Panc1 (cell line): Measurements from ENCODE around the gene ZNF800. TPM values are rescaled to one million over a fixed set of nuclear protein-coding genes. Genes with fewer than 3 reads are reported as not detected.

Experiments used
- ATAC-seq: fragments of 200-7000 bp; cut with Tn5 transposase; 2 replicates; pipeline ENCODE4 v1.9.1; 2020; ENCODE audit warnings: mild to moderate bottlenecking, moderate library complexity
- BruUV-seq: library from RNA; stranded (reverse); fragments of 400-500 nt; replicated peaks from 2 replicates; lab custom pipeline; 2021; lab: Mats Ljungman, UMichigan
- CTCF ChIA-PET: fragments of 300-600 bp; sonication (Branson Sonifier 250); formaldehyde crosslinking; loops from one replicate; lab custom pipeline; 2022; ENCODE audit warnings: antibody characterized with exemption; lab: Charles Lee
- POLR2A ChIA-PET: fragments of 300-600 bp; sonication (Branson Sonifier 250); formaldehyde crosslinking; loops from one replicate; lab custom pipeline; 2022; ENCODE audit warnings: antibody characterized with exemption; lab: Charles Lee
- DNase-seq: peaks from one replicate; pipeline ENCODE4 v3.0.0-alpha.2; 2010; ENCODE audit warnings: low read depth, low spot score
- H3K27ac ChIP-seq: 2 replicates; pipeline ENCODE4 v1.5.1; 2011; ENCODE audit warnings: mild to moderate bottlenecking, low read length, inconsistent platforms
- H3K27me3 ChIP-seq: fragments of 200-500 bp; sonication (Bioruptor generic); 2 replicates; pipeline ENCODE4 v1.6.0; 2014; ENCODE audit warnings: low read length, inconsistent platforms; ENCODE audit not compliant: control insufficient read depth, insufficient read depth
- H3K36me3 ChIP-seq: fragments of 200-500 bp; sonication (Bioruptor generic); 2 replicates; pipeline ENCODE4 v1.5.1; 2014; ENCODE audit warnings: inconsistent platforms, mild to moderate bottlenecking, low read length, moderate library complexity; ENCODE audit not compliant: control insufficient read depth, insufficient read depth
- H3K4me1 ChIP-seq: 2 replicates; pipeline ENCODE4 v1.5.1; 2011; ENCODE audit warnings: inconsistent platforms, mild to moderate bottlenecking, low read length, moderate library complexity; ENCODE audit not compliant: control insufficient read depth, insufficient read depth
- H3K4me3 ChIP-seq, 2 experiments: 2 replicates each; pipeline ENCODE4 v1.5.1; 2011 to 2012; ENCODE audit warnings: low read depth in 2 of 2, low read length in 2 of 2, mild to moderate bottlenecking in 2 of 2, inconsistent platforms in 1 of 2, moderate library complexity in 1 of 2
- H3K9me3 ChIP-seq: fragments of 200-500 bp; sonication (Bioruptor generic); 2 replicates; pipeline ENCODE4 v1.5.1; 2014; ENCODE audit warnings: low read depth, mild to moderate bottlenecking, inconsistent platforms, low read length, moderate library complexity; ENCODE audit not compliant: control insufficient read depth, insufficient read depth
- CTCF ChIP-seq: fragments of 450-650 bp; IDR thresholded peaks from 2 replicates; pipeline ENCODE4 v1.5.1; 2017; ENCODE audit warnings: mild to moderate bottlenecking
- POLR2AphosphoS5 ChIP-seq: IDR thresholded peaks from 2 replicates; pipeline ENCODE4 v1.6.1; 2012; ENCODE audit warnings: mild to moderate bottlenecking, low read depth, low read length, moderate library complexity
- REST ChIP-seq, 2 experiments: IDR thresholded peaks; 2 replicates each; pipeline ENCODE4 v1.6.1; 2011 to 2012; ENCODE audit warnings: low read depth in 2 of 2, control low read depth in 1 of 2, low read length in 1 of 2, mild to moderate bottlenecking in 1 of 2, moderate library complexity in 1 of 2; ENCODE audit not compliant: insufficient read depth in 1 of 2
- SIN3A ChIP-seq: IDR thresholded peaks from 2 replicates; pipeline ENCODE4 v1.6.1; 2012; ENCODE audit warnings: low read depth, mild to moderate bottlenecking, low read length, moderate library complexity, borderline replicate concordance; ENCODE audit not compliant: insufficient read depth
- TCF7L2 ChIP-seq: IDR thresholded peaks from 2 replicates; pipeline ENCODE4 v1.6.1; 2011; ENCODE audit warnings: mild to moderate bottlenecking, low read depth, low read length, inconsistent platforms
- in situ Hi-C: cut with HindIII; loops from 2 replicates; pipeline ENCODE4 v1.10.0; 2016; ENCODE audit warnings: low sequenced_read_pairs, low pct_unique_long_range_greater_than_20kb
- intact Hi-C: fragments of 100-400 bp; cut with micrococcal nuclease; formaldehyde crosslinking; loops from one replicate; pipeline ENCODE4 v1.10.0; 2022; ENCODE audit not compliant: unreplicated experiment
- total RNA-seq: library from RNA; stranded (reverse); gene quantifications from one replicate; pipeline ENCODE4 v1.2.1, GENCODE V29; 2021; ENCODE audit not compliant: unreplicated experiment

Gene ZNF800
- total RNA-seq, 1 experiment from 2014 or later, result 26.0 TPM

GRCh38 chr7:127390186-127390816 is 2.2 kb downstream of the ZNF800 start:
- Histone ChIP-seq H3K27me3 (no peaks in the 10 kb centered on the region), H3K4me3 (no peak overlapping the region), H3K27ac (no peak overlapping the region; the same call in 1 of the 2 replicates), H3K9me3 (no peaks in the 10 kb centered on the region), H3K4me1 (peaks cover 16% of the 10 kb centered on the region), H3K36me3 (peaks cover 47% of the 10 kb centered on the region)
- CTCF ChIA-PET, result no interaction called here
- ATAC-seq, result no peak
- DNase-seq, result no peak
- POLR2A ChIA-PET, result no interaction called here
- intact Hi-C loops, result no loop called here
- in situ Hi-C loops, result no loop called here
- no TSS peak for BruUV-seq
- no peak for TF ChIP-seq TCF7L2
- no peak for TF ChIP-seq CTCF
- no peak for TF ChIP-seq POLR2AphosphoS5
- TF ChIP-seq SIN3A, result no peak
- no peak for TF ChIP-seq REST (IDR thresholded peaks at IDR 0.05; ENCODE audit: insufficient read depth in 1 of 2, low read depth in 2 of 2, low read length in 1 of 2)

GRCh38 chr7:127389321-127389720 is 3.2 kb downstream of the ZNF800 start:
- Histone ChIP-seq H3K27ac (no peak overlapping the region), H3K36me3 (peaks cover 53% of the 10 kb centered on the region), H3K9me3 (no peaks in the 10 kb centered on the region), H3K4me3 (no peak overlapping the region), H3K4me1 (peaks cover 16% of the 10 kb centered on the region), H3K27me3 (no peaks in the 10 kb centered on the region)
- DNase-seq, result no peak
- in situ Hi-C loops (no loop called here), intact Hi-C loops (no loop called here)
- TF ChIP-seq POLR2AphosphoS5 (no peak), SIN3A (no peak), CTCF (no peak), TCF7L2 (no peak), REST (IDR thresholded peaks at IDR 0.05; ENCODE audit: insufficient read depth in 1 of 2, low read depth in 2 of 2, low read length in 1 of 2) (no peak)
- BruUV-seq, result no TSS peak
- CTCF ChIA-PET, result no interaction called here
- no peak for ATAC-seq
- POLR2A ChIA-PET, result no interaction called here
